H1 (cell line): ENCODE results near the gene CAMTA1. TPM values are rescaled to one million over a fixed set of nuclear protein-coding genes. Genes with fewer than 3 reads are reported as not detected.

ENCODE experiments used
- CTCF ChIA-PET: fragments of 300-600 bp; sonication (Branson Sonifier 250); formaldehyde crosslinking; loops from one replicate; lab custom pipeline; 2021; ENCODE audit not compliant: partially characterized antibody; lab: Charles Lee
- POLR2A ChIA-PET: fragments of 300-600 bp; sonication (Branson Sonifier 250); formaldehyde crosslinking; loops from one replicate; lab custom pipeline; 2021; ENCODE audit warnings: inconsistent platforms; ENCODE audit not compliant: partially characterized antibody; lab: Charles Lee
- DNase-seq, 2 experiments: peaks; one replicate each; pipeline versions ENCODE4 v3.0.0 to v3.0.0-alpha.2; 2010 to 2022; ENCODE audit warnings: low spot score in 2 of 2, low read depth in 1 of 2, mixed read lengths in 1 of 2
- FAIRE-seq: peaks from 2 replicates; lab custom pipeline; 2011; peaks lifted over from hg19 to GRCh38; lab: Jason Lieb, UNC
- H2AFZ ChIP-seq: 2 replicates; pipeline ENCODE4 v1.8.1; 2012; ENCODE audit warnings: low read length, inconsistent platforms
- H2AK5ac ChIP-seq: 2 replicates; pipeline ENCODE4 v1.6.1; 2013; ENCODE audit warnings: low read depth, low read length
- H2BK120ac ChIP-seq: replicated peaks from 2 replicates; pipeline ENCODE3; 2013; ENCODE audit warnings: low read depth, low read length, inconsistent platforms
- H2BK12ac ChIP-seq: 2 replicates; pipeline ENCODE4 v1.6.1; 2013; ENCODE audit warnings: low read depth, low read length
- H2BK15ac ChIP-seq: 2 replicates; pipeline ENCODE4 v1.6.1; 2013; ENCODE audit warnings: low read length
- H2BK20ac ChIP-seq: 2 replicates; pipeline ENCODE4 v1.6.1; 2013; ENCODE audit warnings: low read length
- H2BK5ac ChIP-seq: 2 replicates; pipeline ENCODE4 v1.6.1; 2013; ENCODE audit warnings: low read depth, low read length
- H3K14ac ChIP-seq: 2 replicates; pipeline ENCODE4 v1.6.1; 2013; ENCODE audit warnings: inconsistent platforms; ENCODE audit not compliant: insufficient read length
- H3K18ac ChIP-seq: 2 replicates; pipeline ENCODE4 v1.6.1; 2013; ENCODE audit warnings: low read length; ENCODE audit errors: extremely low read depth
- H3K23ac ChIP-seq: 2 replicates; pipeline ENCODE4 v1.6.1; 2013; ENCODE audit warnings: inconsistent platforms; ENCODE audit not compliant: insufficient read length
- H3K23me2 ChIP-seq: 2 replicates; pipeline ENCODE4 v1.6.1; 2013; ENCODE audit warnings: low read depth, low read length
- H3K27ac ChIP-seq: 2 replicates; pipeline ENCODE4 v1.6.1; 2011; ENCODE audit warnings: low read depth, low read length, inconsistent platforms
- H3K27me3 ChIP-seq, 4 experiments: replicated peaks in 1 of 4; 1 replicate in 1 of 4; 2 replicates in 3 of 4; pipeline versions ENCODE4 v1.6.1 to v1.8.1; 2011 to 2013; ENCODE audit warnings: low read length in 3 of 4, mild to moderate bottlenecking in 3 of 4, inconsistent platforms in 2 of 4, mixed read lengths in 2 of 4, moderate library complexity in 1 of 4; ENCODE audit not compliant: control insufficient read depth in 3 of 4, insufficient read depth in 3 of 4; ENCODE audit errors: extremely low read depth in 1 of 4
- H3K36me3 ChIP-seq, 4 experiments: 2 replicates each; pipeline versions ENCODE4 v1.6.1 to v1.8.1; 2011 to 2013; ENCODE audit warnings: mild to moderate bottlenecking in 4 of 4, low read length in 3 of 4, moderate library complexity in 2 of 4, control low read depth in 1 of 4, inconsistent platforms in 1 of 4; ENCODE audit not compliant: insufficient read depth in 4 of 4, control insufficient read depth in 2 of 4
- H3K4ac ChIP-seq: replicated peaks from 2 replicates; pipeline ENCODE3; 2013; ENCODE audit warnings: low read length, low read depth, mixed read lengths, inconsistent platforms; ENCODE audit not compliant: insufficient read length
- H3K4me1 ChIP-seq, 4 experiments: replicated peaks in 1 of 4; 1 replicate in 1 of 4; 2 replicates in 3 of 4; pipeline versions ENCODE4 v1.6.1 to v1.8.1; 2011 to 2013; ENCODE audit warnings: low read length in 3 of 4, inconsistent platforms in 2 of 4, mixed read lengths in 1 of 4; ENCODE audit not compliant: insufficient read depth in 4 of 4, control insufficient read depth in 3 of 4
- H3K4me2 ChIP-seq, 2 experiments: 2 replicates each; pipeline versions ENCODE4 v1.6.1 to v1.8.1; 2011 to 2013; ENCODE audit warnings: low read depth in 2 of 2, low read length in 2 of 2, control low read depth in 1 of 2, inconsistent platforms in 1 of 2, mild to moderate bottlenecking in 1 of 2; ENCODE audit not compliant: insufficient read depth in 1 of 2
- H3K4me3 ChIP-seq, 4 experiments: fragments of 200-600, 300-600 bp in 1 of 4; sonication (generic), shearing (Covaris generic), sonication (Bioruptor Twin) in 1 of 4; 2 replicates each; pipeline versions ENCODE4 v1.5.1 to v1.8.1; 2011 to 2016; ENCODE audit warnings: low read length in 4 of 4, low read depth in 3 of 4, control low read depth in 2 of 4, inconsistent platforms in 2 of 4, mild to moderate bottlenecking in 2 of 4, mixed read lengths in 1 of 4, moderate library complexity in 1 of 4; ENCODE audit not compliant: insufficient read depth in 2 of 4; ENCODE audit errors: extremely low read depth in 1 of 4
- H3K56ac ChIP-seq: replicated peaks from 2 replicates; pipeline ENCODE3; 2013; ENCODE audit warnings: low read depth, mild to moderate bottlenecking, mixed read lengths, low read length, inconsistent platforms; ENCODE audit not compliant: insufficient read length
- H3K79me1 ChIP-seq: 2 replicates; pipeline ENCODE4 v1.6.1; 2013; ENCODE audit warnings: low read depth, low read length, control low read depth
- H3K79me2 ChIP-seq, 2 experiments: 2 replicates each; pipeline versions ENCODE4 v1.6.1 to v1.8.1; 2012 to 2013; ENCODE audit warnings: low read length in 2 of 2, mild to moderate bottlenecking in 2 of 2, inconsistent platforms in 1 of 2; ENCODE audit not compliant: insufficient read depth in 2 of 2, control insufficient read depth in 1 of 2
- H3K9ac ChIP-seq, 4 experiments: replicated peaks in 1 of 4; 1 replicate in 1 of 4; 2 replicates in 3 of 4; pipeline versions ENCODE4 v1.6.1 to v1.8.1; 2011 to 2013; ENCODE audit warnings: low read depth in 3 of 4, low read length in 3 of 4, control low read depth in 2 of 4, mild to moderate bottlenecking in 2 of 4, moderate library complexity in 2 of 4, inconsistent platforms in 1 of 4; ENCODE audit errors: extremely low read depth in 1 of 4
- H3K9me3 ChIP-seq, 2 experiments: 2 replicates each; pipeline versions ENCODE4 v1.6.1 to v1.8.1; 2012 to 2013; ENCODE audit warnings: mild to moderate bottlenecking in 2 of 2, moderate library complexity in 2 of 2, control low read depth in 1 of 2, inconsistent platforms in 1 of 2, low read depth in 1 of 2, low read length in 1 of 2, mixed read lengths in 1 of 2; ENCODE audit not compliant: insufficient read depth in 2 of 2
- H4K20me1 ChIP-seq, 2 experiments: replicated peaks in 1 of 2; 2 replicates each; pipeline versions ENCODE3 to v1.8.1; 2011 to 2013; ENCODE audit warnings: inconsistent platforms in 2 of 2, low read length in 2 of 2, mild to moderate bottlenecking in 1 of 2; ENCODE audit not compliant: insufficient read depth in 2 of 2, control insufficient read depth in 1 of 2
- H4K5ac ChIP-seq: 2 replicates; pipeline ENCODE4 v1.6.1; 2013; ENCODE audit warnings: low read length, low read depth, mixed read lengths, inconsistent platforms; ENCODE audit not compliant: insufficient read length
- H4K8ac ChIP-seq: 2 replicates; pipeline ENCODE4 v1.8.0; 2013; ENCODE audit warnings: mild to moderate bottlenecking, moderate library complexity, low read length, inconsistent platforms; ENCODE audit not compliant: insufficient read depth; ENCODE audit errors: extremely low read depth
- H4K91ac ChIP-seq: replicated peaks from 2 replicates; pipeline ENCODE3; 2013; ENCODE audit warnings: low read length, mixed read lengths, inconsistent platforms; ENCODE audit not compliant: insufficient read length
- CHD1 ChIP-seq: IDR thresholded peaks from 2 replicates; pipeline ENCODE4 v1.6.1; 2012; ENCODE audit warnings: low read depth, low read length, improper control_type of control experiment
- GABPA ChIP-seq: IDR thresholded peaks from 2 replicates; pipeline ENCODE4 v1.6.1; 2011; ENCODE audit warnings: mild to moderate bottlenecking, low read length, moderate library complexity, borderline replicate concordance; ENCODE audit not compliant: insufficient read depth
- HDAC2 ChIP-seq, 2 experiments: fragments of 300-600 bp in 1 of 2; sonication (generic) in 1 of 2; IDR thresholded peaks; 2 replicates each; pipeline ENCODE4 v1.6.1; 2011 to 2012; ENCODE audit warnings: low read depth in 2 of 2, low read length in 2 of 2, mild to moderate bottlenecking in 2 of 2, moderate library complexity in 2 of 2, borderline replicate concordance in 1 of 2, inconsistent platforms in 1 of 2
- TBP ChIP-seq: IDR thresholded peaks from 2 replicates; pipeline ENCODE4 v1.6.1; 2011; ENCODE audit warnings: low read depth, low read length, improper control_type of control experiment
- WGBS, 2 experiments: shearing (Covaris generic) in 1 of 2; methylation state at CpG; one replicate each; pipeline versions ENCODE4 v1.1.6 to v1.1.7; 2013 to 2015; ENCODE audit warnings: low lambda C conversion rate in 2 of 2, mixed read lengths in 2 of 2, inconsistent platforms in 1 of 2, low coverage in 1 of 2, missing lambda C conversion rate in 1 of 2; ENCODE audit not compliant: insufficient replicate concordance in 2 of 2, insufficient coverage in 1 of 2, insufficient read length in 1 of 2; ENCODE audit errors: extremely low coverage in 1 of 2, missing lambda C conversion rate in 1 of 2; 5-methylcytosine and 5-hydroxymethylcytosine counted together
- polyA plus RNA-seq, 7 experiments: library from polyadenylated mRNA; depleted of rRNA in 3 of 7; stranded (reverse) in 5 of 7; unstranded in 2 of 7; fragments of >200 nt in 5 of 7; fragments of 200-250 nt in 2 of 7; gene quantifications; 1 replicate in 5 of 7; 2 replicates in 1 of 7; 4 replicates in 1 of 7; pipeline versions ENCODE4 v1.2.1 to v1.2.3, GENCODE V29; 2011 to 2013; ENCODE audit warnings: missing spikeins in 2 of 7, mixed read lengths in 2 of 7
- total RNA-seq: library from RNA; stranded (reverse); fragmentation: NEBNext Ultra II Directional; extraction: Animal tissue kit (Norgen Biotek cat#: 25700); gene quantifications from 2 replicates; pipeline ENCODE4 v1.2.1, GENCODE V29; 2021

CAMTA1 gene
- total and polyA plus RNA-seq, 2 of the 8 experiments (the other 6 are each of a cell fraction or from before 2014, with no cell fraction given), result 65.0 to 119 TPM

GRCh38 chr1:7178336-7178735 is 393.1 kb downstream of the CAMTA1 start:
- Histone ChIP-seq H2AFZ (no peak overlapping the region), H3K79me2 (no peaks in the 10 kb centered on the region), H3K23ac (no peak overlapping the region), H4K8ac (no peak overlapping the region), H3K4ac (no peak overlapping the region), H2AK5ac (no peak overlapping the region), H3K27ac (no peak overlapping the region), H3K36me3 (no peaks in the 10 kb centered on the region), H3K14ac (no peak overlapping the region), H3K9me3 (peaks cover 4 to 8% of the 10 kb centered on the region in 2 experiments; a peak in 3 of 4 replicates), H3K4me3 (no peak overlapping the region), H2BK120ac (no peak overlapping the region), H2BK5ac (no peak overlapping the region), H2BK20ac (no peak overlapping the region), H2BK15ac (no peak overlapping the region), H3K79me1 (no peaks in the 10 kb centered on the region), H3K27me3 (0 out of 7 replicates have a peak, but pooled peaks cover 0 to 2% (median 0%) of the 10 kb centered on the region in 4 experiments), H2BK12ac (no peak overlapping the region), H3K56ac (no peak overlapping the region), H3K23me2 (no peaks in the 10 kb centered on the region), H4K20me1 (no peaks in the 10 kb centered on the region), H3K4me2 (peak overlapping the region in 1 of 2 experiments; percentile 9; a peak in 1 of 4 replicates), H4K91ac (no peak overlapping the region), H3K9ac (no peak overlapping the region), H3K18ac (no peak overlapping the region), H4K5ac (no peak overlapping the region), H3K4me1 (peaks cover 0 to 4% (median 0%) of the 10 kb centered on the region in 4 experiments; a peak in 3 of 7 replicates)
- TF ChIP-seq TBP (no peak), CHD1 (no peak), HDAC2 (IDR thresholded peaks at IDR 0.05; ENCODE audit: borderline replicate concordance in 1 of 2, low read depth in 2 of 2, low read length in 2 of 2) (no peak), GABPA (no peak)
- ChIA-PET CTCF (interaction anchor here (0.6 kb wide), 2 partner anchors 516 to 557 kb away, joined by 3 read pairs; no protein-coding TSS in a partner anchor), POLR2A (no interaction called here)
- 75% methylated on average over 4 of the region's 4 CpGs; no CpG with 5 or more reads in 1 of the 2 experiments for WGBS, 2 experiments
- FAIRE-seq, result no peak
- DNase-seq, result no peak
